HG02763 (cell line): ENCODE results near the gene HECW1.
"Not testable (repeated sequence)": the region's sequence is repeated elsewhere in the genome, so short reads cannot be mapped to it uniquely, and the experiment has no call there.

Experiments
- ATAC-seq: cut with Tn5 transposase; IDR thresholded peaks from one replicate; pipeline ENCODE4 v1.9.1; 2021; ENCODE audit warnings: mild to moderate bottlenecking, moderate library complexity; ENCODE audit not compliant: unreplicated experiment

Gene HECW1

GRCh38 chr7:43590862-43591557 is 478.6 kb downstream of the HECW1 start:
- peak; percentile 66 for ATAC-seq

- no peak for ATAC-seq
Observed at GRCh38 chr7:43591558-43592180, 479.2 kb downstream of the HECW1 start.

GRCh38 chr7:43592326-43592725 is 479.9 kb downstream of the HECW1 start:
- ATAC-seq, result no peak

- ATAC-seq, result no peak
Observed at GRCh38 chr7:43593010-43593409, 480.6 kb downstream of the HECW1 start.

GRCh38 chr7:43594020-43594419 is 481.6 kb downstream of the HECW1 start:
- ATAC-seq, result no peak

- not testable (repeated sequence) for ATAC-seq
Observed at GRCh38 chr7:43596426-43596825, 484.0 kb downstream of the HECW1 start.

GRCh38 chr7:43600056-43600455 is 487.6 kb downstream of the HECW1 start:
- no peak for ATAC-seq

- no peak for ATAC-seq
Observed at GRCh38 chr7:43602256-43602655, 489.8 kb downstream of the HECW1 start.

GRCh38 chr7:43604251-43604650 is 491.8 kb downstream of the HECW1 start:
- no peak for ATAC-seq

GRCh38 chr7:43609097-43609496 is 496.6 kb downstream of the HECW1 start:
- ATAC-seq, result no peak

GRCh38 chr7:43612128-43612527 is 499.7 kb downstream of the HECW1 start:
- ATAC-seq, result no peak

GRCh38 chr7:43612599-43613589 is 500.4 kb downstream of the HECW1 start:
- ATAC-seq, result no peak
